ENCODE data around the gene ZFYVE9. TPM values are rescaled to one million over a fixed set of nuclear protein-coding genes. Genes with fewer than 3 reads are reported as not detected.

Gene ZFYVE9
- total RNA-seq, 1 experiment from 2014 or later, result 28.4 TPM

GRCh38 chr1:52365746-52366516 lies 224.0 kb downstream of the ZFYVE9 start, which contains the start of gene CC2D1B:
Gene CC2D1B (minus strand): TSS chr1:52366205. CDS start chr1:52364620, 1,585 bp downstream.
- DNase-seq, result peak; percentile 99
- Histone ChIP-seq H3K79me1 (ENCODE audit: insufficient read depth, low read depth, low read length, poor library complexity, severe bottlenecking) (no peaks in the 10 kb centered on the region), H2BK5ac (ENCODE audit: insufficient read length, low read length) (no peak within 1 kb of the TSS), H2BK120ac (ENCODE audit: low read depth, low read length, poor library complexity, severe bottlenecking) (no peak within 1 kb of the TSS), H2AK5ac (ENCODE audit: insufficient read length, low read length) (no peak within 1 kb of the TSS), H3K56ac (ENCODE audit: insufficient read length, low read depth, low read length) (no peak within 1 kb of the TSS), H3K18ac (ENCODE audit: insufficient read length, low read depth, low read length) (peak within 1 kb of the TSS; percentile 23), H2BK20ac (ENCODE audit: low read depth, low read length, poor library complexity, severe bottlenecking) (no peak within 1 kb of the TSS), H3K79me2 (ENCODE audit: insufficient read depth, low read length) (no peaks in the 10 kb centered on the region), H3K27ac (ENCODE audit: insufficient read length, low read depth, low read length) (no peak within 1 kb of the TSS), H4K20me1 (ENCODE audit: control insufficient read depth, insufficient read depth, insufficient read length) (no peaks in the 10 kb centered on the region), H3T11ph (ENCODE audit: low read length) (no peak within 1 kb of the TSS), H4K91ac (ENCODE audit: insufficient read length, low read depth, low read length) (no peak within 1 kb of the TSS), H3K14ac (ENCODE audit: insufficient read depth, low read length) (peak within 1 kb of the TSS; percentile 60), H3K9ac (ENCODE audit: extremely low read depth, insufficient read length, low read length) (peak within 1 kb of the TSS; percentile 58), H2BK12ac (ENCODE audit: insufficient read length, low read depth, low read length) (no peak within 1 kb of the TSS), H3K23ac (ENCODE audit: insufficient read length, low read depth, low read length) (no peak within 1 kb of the TSS), H3K4me1 (ENCODE audit: insufficient read depth, low read length) (no peaks in the 10 kb centered on the region), H3K4ac (ENCODE audit: low read depth, low read length) (no peak within 1 kb of the TSS), H3K4me2 (ENCODE audit: insufficient read depth, insufficient read length, low read length) (peak within 1 kb of the TSS; percentile 86), H2AFZ (ENCODE audit: low read length) (no peak within 1 kb of the TSS), H2BK15ac (ENCODE audit: low read depth, low read length) (no peak within 1 kb of the TSS), H3K27me3 (ENCODE audit: insufficient read depth, low read length) (no peaks in the 10 kb centered on the region), H3K9me3 (ENCODE audit: control insufficient read depth, low read depth, low read length) (no peaks in the 10 kb centered on the region), H4K5ac (ENCODE audit: insufficient read length, low read depth, low read length) (no peak within 1 kb of the TSS), H3K23me2 (ENCODE audit: insufficient read length, low read depth, low read length, poor library complexity, severe bottlenecking) (peaks cover 5% of the 10 kb centered on the region), H4K8ac (replicated peaks; ENCODE audit: insufficient read length, low read depth, low read length) (no peak within 1 kb of the TSS)
- Mint-ChIP-seq H3K36me3 (ENCODE audit: insufficient read depth in 1 of 3, low read depth in 3 of 3) (peaks cover 8 to 34% (median 26%) of the 10 kb centered on the region in 3 experiments), H3K4me1 (peaks cover 28 to 29% of the 10 kb centered on the region in 2 experiments), H3K27ac (peak within 1 kb of the TSS; percentile 48 to 94 (median 92); a peak in 6 of 7 replicates), H3K27me3 (ENCODE audit: low read depth) (no peaks in the 10 kb centered on the region), H3K4me3 (peak within 1 kb of the TSS; percentile 89 to 91), H3K9me3 (no peaks in the 10 kb centered on the region)
- WGBS (ENCODE audit: extremely low coverage, insufficient read length, low lambda C conversion rate), result no CpG with 5 or more reads among the region's 92 CpGs
- no peak for TF ChIP-seq CTCF (conservative IDR thresholded peaks at IDR 0.05)
